Measurements from ENCODE around the gene HOXD3. TPM values are rescaled to one million over a fixed set of nuclear protein-coding genes. Genes with fewer than 3 reads are reported as not detected.

HOXD3 gene
- total and polyA plus RNA-seq, 12 donors, result 0.10 to 1.1 (median 0.27) TPM; not detected in 5

- H3K27ac ChIP-seq, result no peak overlapping the region
- TF ChIP-seq CTCF (IDR thresholded peaks at IDR 0.05), result no peak
- intact Hi-C loops (cut with DNase I), result no loop called here
- DNase-seq, result no peak
- H3K4me1 ChIP-seq, result peaks cover 3 to 36% (median 12%) of the 10 kb centered on the region in 9 donors
- H3K9me3 ChIP-seq, result no peaks in the 10 kb centered on the region
- H3K36me3 ChIP-seq, result no peaks in the 10 kb centered on the region
- WGBS, 2 donors, result 14 to 29% methylated on average over 11 of the region's 11 CpGs
- H3K27me3 ChIP-seq, result peaks cover 58 to 100% (median 100%) of the 10 kb centered on the region in 7 donors
- H3K4me3 ChIP-seq, result no peak overlapping the region
- ATAC-seq, result no peak
Measured at GRCh38 chr2:176154576-176155252, 2.4 kb upstream of the HOXD3 start.

- no peak for TF ChIP-seq CTCF (IDR thresholded peaks at IDR 0.05)
- 13 to 23% methylated on average over 6 of the region's 6 CpGs for WGBS, 2 donors
- DNase-seq (no peak), ATAC-seq (no peak)
- Histone ChIP-seq H3K9me3 (no peaks in the 10 kb centered on the region), H3K4me1 (peaks cover 7 to 44% (median 20%) of the 10 kb centered on the region in 9 donors), H3K36me3 (no peaks in the 10 kb centered on the region), H3K4me3 (no peak overlapping the region), H3K27me3 (peaks cover 63 to 100% (median 100%) of the 10 kb centered on the region in 7 donors), H3K27ac (no peak overlapping the region)
- intact Hi-C loops (cut with DNase I), result no loop called here
Measured at GRCh38 chr2:176155356-176156044, 1.6 kb upstream of the HOXD3 start.

GRCh38 chr2:176156301-176156806 is 753 bp upstream of the HOXD3 start:
- no peak for ATAC-seq
- intact Hi-C loops (cut with DNase I), result no loop called here
- 13 to 33% methylated on average over 8 of the region's 8 CpGs for WGBS, 2 donors
- Histone ChIP-seq H3K27ac (no peak overlapping the region), H3K9me3 (no peaks in the 10 kb centered on the region), H3K4me3 (no peak overlapping the region), H3K36me3 (no peaks in the 10 kb centered on the region), H3K27me3 (peaks cover 61 to 100% (median 100%) of the 10 kb centered on the region in 7 donors), H3K4me1 (peaks cover 7 to 48% (median 20%) of the 10 kb centered on the region in 9 donors)
- DNase-seq, result no peak
- TF ChIP-seq CTCF (IDR thresholded peaks at IDR 0.05), result no peak

GRCh38 chr2:176157499-176158185 is 535 bp downstream of the HOXD3 start:
- no peak overlapping the region for H3K27ac ChIP-seq
- intact Hi-C loops (cut with DNase I), result no loop called here
- no peak for TF ChIP-seq CTCF (IDR thresholded peaks at IDR 0.05)

More at GRCh38 chr2:176157499-176158185, 535 bp downstream of the HOXD3 start:
- peaks cover 7 to 47% (median 21%) of the 10 kb centered on the region in 9 donors for H3K4me1 ChIP-seq
- peaks cover 56 to 100% (median 100%) of the 10 kb centered on the region in 7 donors for H3K27me3 ChIP-seq
- ATAC-seq (no peak), DNase-seq (no peak)
- H3K36me3 ChIP-seq, result no peaks in the 10 kb centered on the region
- peak overlapping the region in 4 of 10 donors; percentile 3 to 39 (median 22) for H3K4me3 ChIP-seq
- H3K9me3 ChIP-seq, result no peaks in the 10 kb centered on the region
- WGBS, 2 donors, result 6 to 9% methylated on average over 43 of the region's 43 CpGs
